DND-41 (cell line): ENCODE data around the gene MMP24.

Source experiments
- ATAC-seq: fragments of 200-7000 bp; cut with Tn5 transposase; 3 replicates; pipeline ENCODE4 v1.9.1; 2021; ENCODE audit warnings: low read depth; ENCODE audit not compliant: insufficient read depth
- DNase-seq: peaks from one replicate; pipeline ENCODE4 v3.0.0-alpha.2; 2020
- H2AFZ ChIP-seq: 2 replicates; pipeline ENCODE4 v1.6.0; 2012; ENCODE audit warnings: low read depth, low read length
- H3K27ac ChIP-seq: 2 replicates; pipeline ENCODE4 v1.5.1; 2012; ENCODE audit warnings: low read length, inconsistent platforms
- H3K27me3 ChIP-seq: fragments of 200-600 bp; sonication (generic); 2 replicates; pipeline ENCODE4 v1.6.0; 2012; ENCODE audit warnings: low read length, mild to moderate bottlenecking, inconsistent platforms; ENCODE audit not compliant: insufficient read depth, poor library complexity
- H3K36me3 ChIP-seq: 2 replicates; pipeline ENCODE4 v1.5.1; 2012; ENCODE audit warnings: low read length, inconsistent platforms; ENCODE audit not compliant: insufficient read depth
- H3K4me1 ChIP-seq: 2 replicates; pipeline ENCODE4 v1.5.1; 2012; ENCODE audit warnings: mild to moderate bottlenecking, low read length; ENCODE audit not compliant: insufficient read depth
- H3K4me2 ChIP-seq: 2 replicates; pipeline ENCODE4 v1.6.0; 2012; ENCODE audit warnings: mild to moderate bottlenecking, moderate library complexity, low read length, inconsistent platforms; ENCODE audit not compliant: insufficient read depth
- H3K4me3 ChIP-seq, 2 experiments: fragments of 200-600 bp in 1 of 2; shearing (Covaris generic) in 1 of 2; 2 replicates each; pipeline ENCODE4 v1.5.1; 2012 to 2016; ENCODE audit warnings: inconsistent platforms in 2 of 2, low read length in 2 of 2, mild to moderate bottlenecking in 2 of 2, low read depth in 1 of 2, moderate library complexity in 1 of 2
- H3K79me2 ChIP-seq: 2 replicates; pipeline ENCODE4 v1.6.0; 2012; ENCODE audit warnings: low read length, inconsistent platforms; ENCODE audit not compliant: insufficient read depth
- H3K9ac ChIP-seq: 2 replicates; pipeline ENCODE4 v1.6.0; 2012; ENCODE audit warnings: low read depth, mild to moderate bottlenecking, inconsistent platforms, low read length, moderate library complexity
- H3K9me3 ChIP-seq: 2 replicates; pipeline ENCODE4 v1.5.1; 2012; ENCODE audit warnings: low read length, moderate library complexity, mild to moderate bottlenecking, inconsistent platforms; ENCODE audit not compliant: insufficient read depth, severe bottlenecking
- H4K20me1 ChIP-seq: 2 replicates; pipeline ENCODE4 v1.6.0; 2012; ENCODE audit warnings: low read length; ENCODE audit not compliant: insufficient read depth
- EZH2 ChIP-seq: IDR thresholded peaks from 3 replicates; pipeline ENCODE4 v1.6.1; 2012; ENCODE audit warnings: borderline replicate concordance, low read depth, mild to moderate bottlenecking, moderate library complexity, low read length, inconsistent platforms; ENCODE audit not compliant: severe bottlenecking
- TF ChIP-seq, protein P1 (sequence below): IDR thresholded peaks from 2 replicates; pipeline ENCODE4 v1.5.1; 2012; ENCODE audit warnings: borderline replicate concordance, low read length, moderate library complexity, mild to moderate bottlenecking; ENCODE audit not compliant: poor library complexity, severe bottlenecking; ENCODE audit errors: extremely low read depth

The MMP24 gene

DNA sequence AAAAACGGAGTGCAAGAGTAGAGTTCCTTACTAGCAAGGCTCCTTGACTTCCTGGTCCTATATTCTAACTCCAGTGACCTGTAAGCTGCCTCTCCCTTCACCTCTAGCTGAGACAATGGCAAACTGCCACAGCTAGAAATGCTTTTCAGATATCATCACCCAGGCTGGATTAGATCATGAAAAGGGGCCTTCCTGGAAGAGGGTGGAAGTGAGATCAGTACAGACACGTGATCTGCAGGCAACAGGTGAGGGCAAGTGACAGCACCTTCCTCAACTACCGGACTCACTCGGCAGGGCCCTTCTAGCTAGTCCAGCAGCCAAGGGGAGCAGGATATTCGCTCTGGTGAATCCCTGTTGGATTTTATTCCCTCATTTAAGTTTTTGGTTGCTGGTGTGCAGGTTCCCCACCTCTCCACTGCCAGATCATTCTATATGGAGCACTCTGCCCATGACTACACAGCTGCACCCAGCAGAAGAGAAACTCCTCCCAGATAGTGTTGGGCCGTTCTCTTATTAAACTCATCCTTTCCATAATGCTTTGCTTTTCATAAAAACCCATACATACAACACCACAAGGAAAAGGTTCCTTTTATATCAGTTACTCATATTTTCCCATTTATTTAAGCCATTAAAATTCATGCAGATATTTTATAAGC is 92.1 kb downstream of the MMP24 start:
- Histone ChIP-seq H3K79me2 (no peaks in the 10 kb centered on the region), H4K20me1 (no peaks in the 10 kb centered on the region), H3K27ac (no peak overlapping the region), H3K27me3 (no peaks in the 10 kb centered on the region), H3K9ac (no peak overlapping the region), H2AFZ (no peak overlapping the region), H3K4me1 (no peaks in the 10 kb centered on the region), H3K9me3 (no peaks in the 10 kb centered on the region), H3K36me3 (peaks cover 3% of the 10 kb centered on the region; the same call in 1 of the 2 replicates), H3K4me3 (no peak overlapping the region), H3K4me2 (no peak overlapping the region)
- ATAC-seq (no peak), DNase-seq (no peak)
- TF ChIP-seq, protein P1, sequence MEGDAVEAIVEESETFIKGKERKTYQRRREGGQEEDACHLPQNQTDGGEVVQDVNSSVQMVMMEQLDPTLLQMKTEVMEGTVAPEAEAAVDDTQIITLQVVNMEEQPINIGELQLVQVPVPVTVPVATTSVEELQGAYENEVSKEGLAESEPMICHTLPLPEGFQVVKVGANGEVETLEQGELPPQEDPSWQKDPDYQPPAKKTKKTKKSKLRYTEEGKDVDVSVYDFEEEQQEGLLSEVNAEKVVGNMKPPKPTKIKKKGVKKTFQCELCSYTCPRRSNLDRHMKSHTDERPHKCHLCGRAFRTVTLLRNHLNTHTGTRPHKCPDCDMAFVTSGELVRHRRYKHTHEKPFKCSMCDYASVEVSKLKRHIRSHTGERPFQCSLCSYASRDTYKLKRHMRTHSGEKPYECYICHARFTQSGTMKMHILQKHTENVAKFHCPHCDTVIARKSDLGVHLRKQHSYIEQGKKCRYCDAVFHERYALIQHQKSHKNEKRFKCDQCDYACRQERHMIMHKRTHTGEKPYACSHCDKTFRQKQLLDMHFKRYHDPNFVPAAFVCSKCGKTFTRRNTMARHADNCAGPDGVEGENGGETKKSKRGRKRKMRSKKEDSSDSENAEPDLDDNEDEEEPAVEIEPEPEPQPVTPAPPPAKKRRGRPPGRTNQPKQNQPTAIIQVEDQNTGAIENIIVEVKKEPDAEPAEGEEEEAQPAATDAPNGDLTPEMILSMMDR = no peak
- no peak for TF ChIP-seq EZH2

DNA sequence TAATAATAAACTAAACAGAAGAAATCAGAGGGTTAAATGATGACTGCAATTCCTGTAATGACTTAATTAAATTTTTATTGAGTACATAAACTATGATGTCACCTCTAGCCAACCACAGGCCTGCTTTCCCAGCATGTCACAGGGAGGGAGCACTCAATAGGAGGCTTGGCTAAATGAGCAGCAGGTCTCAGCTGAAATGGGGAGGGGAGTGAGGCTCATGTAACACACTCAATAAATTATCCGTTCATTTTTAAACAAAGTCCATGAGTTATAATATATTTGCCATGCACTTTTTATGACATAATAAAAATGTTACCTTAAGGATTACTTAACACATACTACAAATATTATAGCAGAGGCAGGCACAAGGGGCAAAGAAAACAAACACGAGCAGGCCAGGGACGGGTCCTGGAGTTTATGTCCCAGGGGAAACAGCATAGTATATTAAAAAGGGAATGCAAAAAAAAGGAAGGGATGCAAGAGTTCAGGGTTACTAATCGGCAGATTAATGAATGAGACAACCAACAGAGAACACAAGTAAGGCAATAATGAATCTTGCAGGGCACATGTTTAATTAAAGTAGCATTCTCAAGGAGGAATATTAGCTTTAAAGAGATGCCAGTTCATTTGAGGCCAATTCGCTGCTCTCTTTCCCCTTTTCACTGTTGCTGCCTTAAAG is 92.8 kb downstream of the MMP24 start:
- DNase-seq = no peak
- no peak overlapping the region for H3K4me2 ChIP-seq
- no peak for TF ChIP-seq EZH2
- TF ChIP-seq, protein P1 = no peak
- peaks cover 1% of the 10 kb centered on the region; the same call in 1 of the 2 replicates for H3K36me3 ChIP-seq
- no peaks in the 10 kb centered on the region for H3K27me3 ChIP-seq
- no peaks in the 10 kb centered on the region for H3K4me1 ChIP-seq
- no peaks in the 10 kb centered on the region for H3K9me3 ChIP-seq
- H3K4me3 ChIP-seq = no peak overlapping the region
- no peak overlapping the region for H3K27ac ChIP-seq
- H2AFZ ChIP-seq = no peak overlapping the region
- H3K9ac ChIP-seq = no peak overlapping the region
- no peaks in the 10 kb centered on the region for H4K20me1 ChIP-seq
- no peaks in the 10 kb centered on the region for H3K79me2 ChIP-seq
- ATAC-seq = no peak

DNA sequence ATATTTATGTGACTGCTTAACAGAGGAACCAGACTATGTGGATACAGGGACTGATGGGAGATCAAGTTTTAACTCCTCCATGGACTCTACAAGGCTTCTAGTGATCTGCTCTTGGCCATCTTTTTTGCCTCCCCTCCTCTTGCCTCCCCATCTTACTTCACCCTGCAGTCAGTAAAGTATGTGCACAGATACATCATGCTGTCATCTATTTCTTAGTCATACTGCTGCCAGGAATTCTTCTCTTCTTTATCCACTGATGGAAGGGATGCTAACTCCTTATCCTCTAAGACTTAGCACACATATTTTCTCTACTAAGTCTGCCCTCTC is 93.3 kb downstream of the MMP24 start:
- TF ChIP-seq EZH2 = no peak
- TF ChIP-seq, protein P1 = no peak
- DNase-seq (no peak), ATAC-seq (no peak)
- Histone ChIP-seq H3K4me1 (no peaks in the 10 kb centered on the region), H3K4me2 (no peak overlapping the region), H3K27ac (no peak overlapping the region), H3K4me3 (no peak overlapping the region), H4K20me1 (no peaks in the 10 kb centered on the region), H2AFZ (no peak overlapping the region), H3K9me3 (no peaks in the 10 kb centered on the region), H3K27me3 (no peaks in the 10 kb centered on the region), H3K9ac (no peak overlapping the region), H3K36me3 (no peaks in the 10 kb centered on the region; the same call in 1 of the 2 replicates), H3K79me2 (no peaks in the 10 kb centered on the region)
